Astrocyte (in vitro differentiated cells and primary cell): ENCODE results near the gene GLCCI1.

ENCODE experiments used
- CTCF ChIP-seq: IDR thresholded peaks from 2 replicates; pipeline ENCODE4 v1.5.1; 2011; ENCODE audit warnings: low read depth, mild to moderate bottlenecking, inconsistent platforms, low read length, moderate library complexity; ENCODE audit not compliant: insufficient read depth
- EZH2 ChIP-seq: IDR thresholded peaks from 2 replicates; pipeline ENCODE4 v1.6.1; 2012; ENCODE audit warnings: mild to moderate bottlenecking, low read length, inconsistent platforms; ENCODE audit not compliant: insufficient read depth

- no peak for TF ChIP-seq CTCF
- no peak for TF ChIP-seq EZH2
These were observed 34.6 kb upstream of the GLCCI1 start for GRCh38 chr7:7933915-7934526.
